ENCODE results near the gene CTNNA2. TPM values are rescaled to one million over a fixed set of nuclear protein-coding genes. Genes with fewer than 3 reads are reported as not detected.

Gene CTNNA2
- total and polyA plus RNA-seq, 9 of the 15 experiments (the other 6 are each of a cell fraction or from before 2014, with no cell fraction given), result 0.03 to 0.40 (median 0.15) TPM

- H3K9me3 ChIP-seq (replicated peaks; ENCODE audit: control insufficient read depth, insufficient read depth, low read depth, low read length), result no peaks in the 10 kb centered on the region
- H3K4me3 ChIP-seq, result no peak overlapping the region
- H3K4me1 ChIP-seq (replicated peaks in 1 of 2; ENCODE audit: control insufficient read depth in 2 of 2, insufficient read depth in 2 of 2, low read length in 2 of 2), result no peaks in the 10 kb centered on the region
- H3K79me2 ChIP-seq (ENCODE audit: control insufficient read depth, insufficient read depth, low read length), result no peaks in the 10 kb centered on the region
- intact Hi-C loops (cut with micrococcal nuclease), result no loop called here
- no TSS peak for BruUV-seq (replicated peaks)
- H3K27me3 ChIP-seq (ENCODE audit: control insufficient read depth in 2 of 2, insufficient read depth in 2 of 2, low read length in 2 of 2), result no peaks in the 10 kb centered on the region
- H3K9ac ChIP-seq (ENCODE audit: insufficient read depth in 1 of 2, low read depth in 2 of 2, low read length in 2 of 2), result no peak overlapping the region
- no peak overlapping the region for H2AFZ ChIP-seq (ENCODE audit: low read depth, low read length)
- no peak overlapping the region for H3K4me2 ChIP-seq (ENCODE audit: insufficient read depth, low read length)
- DNase-seq (ENCODE audit: extremely low read depth in 1 of 4, low spot score in 3 of 4) (no peak), ATAC-seq (no peak), FAIRE-seq (no peak)
- H3K9me1 ChIP-seq (ENCODE audit: control insufficient read depth, insufficient read depth, low read length), result no peaks in the 10 kb centered on the region
- in situ Hi-C loops (cut with MboI), result no loop called here
- H4K20me1 ChIP-seq (replicated peaks; ENCODE audit: control insufficient read depth, insufficient read depth, low read length), result no peaks in the 10 kb centered on the region
- ChIA-PET POLR2A (no interaction called here), CTCF (ENCODE audit: low intra/inter-chr PET ratio) (interaction anchor here (0.5 kb wide), 1 partner anchor 15 kb away, joined by 3 read pairs; no protein-coding TSS in a partner anchor)
- H3K27ac ChIP-seq (ENCODE audit: extremely low read depth, low read depth, low read length), result no peak overlapping the region
- H3K36me3 ChIP-seq (ENCODE audit: control insufficient read depth, insufficient read depth, low read length), result no peaks in the 10 kb centered on the region
- TF ChIP-seq BACH1 (tag; IDR thresholded peaks at IDR 0.05) (no peak), NR2F6 (CRISPR knock-in tag; IDR thresholded peaks at IDR 0.05) (no peak), CEBPG (CRISPR knock-in tag; IDR thresholded peaks at IDR 0.05) (no peak), CEBPG (tag; conservative IDR thresholded peaks at IDR 0.05 in 1 of 2, IDR thresholded peaks at IDR 0.05 in 1 of 2) (no peak), IRF2 (CRISPR knock-in tag; IDR thresholded peaks at IDR 0.05) (no peak), ATF3 (IDR thresholded peaks at IDR 0.05) (no peak), ATF3 (CRISPR knock-in tag; conservative IDR thresholded peaks at IDR 0.05) (no peak), ZNF780A (CRISPR knock-in tag; IDR thresholded peaks at IDR 0.05) (no peak), E2F4 (CRISPR knock-in tag; IDR thresholded peaks at IDR 0.05; ENCODE audit: low read depth) (no peak), ZNF174 (CRISPR knock-in tag; IDR thresholded peaks at IDR 0.05) (no peak)
- 0% methylated on average over 5 of the region's 5 CpGs for WGBS (ENCODE audit: insufficient coverage, low coverage, missing lambda C conversion rate)
Observed at GRCh38 chr2:79903222-79904000, 390.6 kb downstream of the CTNNA2 start.

All from K562 (cell line).